ENCODE measurements around the gene TPRA1. TPM values are rescaled to one million over a fixed set of nuclear protein-coding genes. Genes with fewer than 3 reads are reported as not detected.
A peak's percentile ranks its signal among the peaks of the same experiment; 100 is the strongest.
"Not testable (repeated sequence)": the region's sequence is repeated elsewhere in the genome, so short reads cannot be mapped to it uniquely, and the experiment has no call there.

TPRA1 gene
- total RNA-seq, 1 donor from 2014 or later = 15.6 TPM

DNA sequence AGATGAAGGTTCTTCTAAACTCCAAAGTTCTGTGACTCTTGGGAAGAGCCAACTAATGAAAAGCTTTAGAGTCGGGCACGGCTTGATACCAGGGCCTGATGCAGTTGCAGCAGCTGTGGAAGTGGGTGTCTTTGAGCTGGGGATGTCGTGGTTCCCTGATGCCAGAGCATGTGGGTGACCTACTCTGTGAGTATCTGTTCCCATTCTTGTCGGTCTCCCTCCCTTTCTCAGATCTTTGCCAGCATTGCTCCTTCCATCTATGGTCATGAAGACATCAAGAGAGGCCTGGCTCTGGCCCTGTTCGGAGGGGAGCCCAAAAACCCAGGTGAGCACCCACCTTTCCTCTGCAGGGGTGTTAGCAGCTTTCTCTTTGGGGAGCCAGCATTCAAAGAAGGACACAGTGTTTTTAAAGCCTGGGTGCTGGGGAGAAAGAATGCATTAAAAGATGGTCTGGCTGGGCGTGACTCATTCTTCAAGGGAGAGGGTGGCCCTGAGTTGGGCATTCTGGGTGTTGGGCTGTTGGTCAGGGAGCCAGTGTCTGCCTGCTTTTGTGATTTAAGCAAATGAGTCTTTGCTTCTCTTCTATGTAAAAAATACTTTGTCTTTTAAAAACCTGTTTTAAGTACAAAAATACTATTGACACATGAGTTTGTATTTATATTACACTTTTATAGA lies 25.2 kb upstream of the TPRA1 start:
- ATAC-seq = no peak

DNA sequence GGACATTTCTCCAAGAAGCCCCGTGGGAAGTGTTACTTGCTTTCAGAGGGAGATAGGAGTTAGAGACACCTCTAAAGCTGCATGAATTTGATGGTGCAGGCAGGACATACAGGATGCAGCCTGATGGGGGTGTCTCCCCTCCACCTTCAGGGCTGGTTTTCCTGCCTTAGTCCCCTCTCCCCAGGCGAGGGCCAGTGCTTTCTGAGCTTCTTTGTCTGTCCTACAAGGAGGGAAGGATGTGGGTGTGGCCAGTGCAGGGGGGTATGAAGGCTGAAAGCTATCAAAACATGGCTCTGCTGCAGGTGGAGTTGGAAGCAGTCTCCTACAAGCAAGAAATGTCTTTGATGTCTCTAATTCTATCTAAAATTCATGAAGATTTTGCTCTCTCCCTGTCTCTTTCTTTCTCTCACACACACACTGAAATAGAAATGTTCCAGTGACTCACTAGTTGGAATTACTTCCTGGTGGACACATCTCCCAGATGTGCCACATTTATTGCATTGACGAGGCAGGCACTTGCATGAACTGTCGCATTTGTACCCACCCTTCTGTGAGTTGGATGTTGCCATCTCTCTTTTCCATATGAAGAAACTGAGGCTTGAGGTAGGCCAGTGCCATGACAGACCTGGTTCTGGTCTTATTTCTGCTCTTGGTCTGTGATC lies 24.5 kb upstream of the TPRA1 start:
- ATAC-seq = no peak

DNA sequence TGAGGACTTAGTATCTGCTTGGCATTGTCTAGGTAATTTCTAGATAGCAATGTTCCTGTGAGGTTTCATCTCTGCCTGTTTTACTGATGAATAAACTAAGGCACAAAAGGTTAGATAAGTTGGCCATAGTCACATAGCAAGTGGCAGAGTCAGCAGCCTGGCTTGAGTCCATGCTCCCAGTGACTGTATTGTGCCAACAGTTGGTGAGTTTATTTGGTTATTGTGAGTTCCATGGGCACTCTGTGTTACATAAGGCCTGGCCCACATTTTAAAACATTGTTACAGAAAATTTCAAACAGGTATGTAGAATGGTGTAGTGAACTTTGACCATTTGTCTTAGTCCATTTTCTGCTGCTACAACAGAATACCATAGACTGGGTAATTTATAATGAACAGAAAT lies 22.9 kb upstream of the TPRA1 start:
- no peak for ATAC-seq

DNA sequence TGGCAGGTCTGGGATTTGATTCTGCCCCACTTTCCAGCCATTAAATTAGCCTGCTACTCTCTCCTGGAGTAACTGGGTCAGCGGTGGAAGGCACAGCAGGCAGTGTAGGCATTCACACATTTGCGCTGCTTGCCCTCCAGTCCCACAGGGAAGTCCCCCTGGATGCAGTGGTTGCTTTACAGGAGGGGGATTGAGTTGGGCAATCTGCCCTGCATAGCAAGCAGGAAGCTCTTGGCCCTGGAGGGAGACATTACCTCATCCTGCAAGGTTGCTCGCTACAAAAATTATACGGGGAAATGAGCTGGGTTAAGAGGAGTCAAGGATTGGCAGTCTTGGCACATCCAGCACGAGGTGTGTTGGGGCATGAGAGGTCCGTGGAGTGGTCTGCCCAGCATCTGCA lies 22.4 kb upstream of the TPRA1 start:
- ATAC-seq = no peak

DNA sequence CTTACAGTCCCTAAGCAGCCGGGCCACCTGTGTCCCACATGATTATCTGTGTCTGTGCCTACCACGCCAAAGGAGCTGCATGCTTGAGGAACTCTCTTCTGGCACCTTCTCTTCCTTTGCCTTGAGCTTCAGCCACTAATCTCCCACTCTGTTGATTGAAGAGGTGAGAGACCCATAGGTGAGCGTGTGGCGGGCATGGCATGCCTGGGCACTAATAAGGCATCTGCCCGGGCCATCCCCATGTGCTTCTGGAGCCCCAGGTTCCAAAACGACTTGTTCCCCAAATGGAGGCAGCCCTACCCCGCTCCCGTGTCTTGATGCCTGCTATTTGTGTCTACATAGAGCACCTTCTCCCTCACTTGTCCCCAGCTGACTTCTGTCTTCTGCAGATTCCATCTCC lies 20.7 kb upstream of the TPRA1 start:
- ATAC-seq = no peak

DNA sequence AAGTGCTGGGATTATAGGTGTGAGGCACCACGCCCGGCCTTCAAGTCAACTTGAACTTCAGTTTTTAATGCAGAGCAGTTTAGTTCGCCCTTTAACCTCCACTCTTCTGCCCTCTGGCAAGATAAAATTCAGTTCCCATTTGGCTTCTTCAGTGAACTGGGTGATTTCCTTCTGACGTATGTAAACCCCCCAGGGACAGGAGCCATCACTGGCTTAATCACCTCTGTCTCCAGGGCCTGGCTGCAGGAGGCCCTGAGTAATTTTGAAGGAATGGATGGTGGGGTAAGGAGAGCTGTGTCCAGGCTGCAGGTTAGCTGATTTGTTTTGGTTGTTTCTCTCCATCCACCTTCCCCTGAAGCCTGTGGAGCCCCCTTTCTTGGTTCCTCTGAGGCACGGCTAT lies 19.6 kb upstream of the TPRA1 start:
- ATAC-seq = no peak

DNA sequence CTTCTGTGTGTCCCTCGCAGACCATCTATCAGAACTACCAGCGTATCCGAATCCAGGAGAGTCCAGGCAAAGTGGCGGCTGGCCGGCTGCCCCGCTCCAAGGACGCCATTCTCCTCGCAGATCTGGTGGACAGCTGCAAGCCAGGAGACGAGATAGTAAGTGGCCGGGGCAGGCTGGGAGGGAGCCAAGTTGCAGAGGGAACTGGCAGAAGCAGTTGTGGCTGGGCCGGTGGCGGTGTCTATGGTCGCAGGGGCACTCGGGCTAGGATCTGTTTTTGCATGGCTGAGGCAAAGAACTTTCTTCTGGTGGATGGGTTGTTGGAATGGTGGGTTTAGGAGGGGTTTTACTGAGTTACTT lies 17.8 kb upstream of the TPRA1 start:
- no peak for ATAC-seq

DNA sequence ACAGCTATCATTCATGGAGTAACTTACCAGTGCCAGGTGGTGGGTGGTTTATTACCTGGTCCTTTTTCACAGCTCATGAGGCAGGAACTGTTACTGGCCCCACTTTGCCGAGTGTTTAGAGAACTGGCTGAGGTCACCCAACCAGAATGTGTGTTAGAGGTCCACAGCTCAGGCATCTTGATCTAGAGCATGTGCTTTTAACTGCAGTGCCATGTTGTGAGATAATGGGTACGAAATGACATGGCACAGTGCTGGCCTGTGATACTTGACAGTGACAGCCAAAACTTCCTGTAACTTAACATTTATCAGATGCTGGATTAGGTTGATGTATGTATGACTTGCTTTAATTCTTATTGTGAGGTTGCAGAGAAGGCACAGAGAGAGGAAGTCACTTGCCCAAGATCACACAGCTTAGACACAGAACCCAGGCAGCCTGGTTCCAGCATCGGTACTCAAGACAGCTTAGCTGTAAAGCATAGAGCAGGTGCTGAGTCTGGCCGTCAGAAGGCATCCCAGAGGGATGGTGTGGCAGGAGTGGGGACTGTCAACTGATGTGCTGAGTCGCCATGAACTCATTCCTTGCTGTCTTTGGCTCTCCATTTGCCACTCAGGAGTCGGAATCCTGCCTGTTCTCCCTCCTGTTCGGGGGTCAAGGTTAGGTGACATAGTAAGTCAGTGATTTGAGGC lies 17.3 kb upstream of the TPRA1 start:
- no peak for ATAC-seq

DNA sequence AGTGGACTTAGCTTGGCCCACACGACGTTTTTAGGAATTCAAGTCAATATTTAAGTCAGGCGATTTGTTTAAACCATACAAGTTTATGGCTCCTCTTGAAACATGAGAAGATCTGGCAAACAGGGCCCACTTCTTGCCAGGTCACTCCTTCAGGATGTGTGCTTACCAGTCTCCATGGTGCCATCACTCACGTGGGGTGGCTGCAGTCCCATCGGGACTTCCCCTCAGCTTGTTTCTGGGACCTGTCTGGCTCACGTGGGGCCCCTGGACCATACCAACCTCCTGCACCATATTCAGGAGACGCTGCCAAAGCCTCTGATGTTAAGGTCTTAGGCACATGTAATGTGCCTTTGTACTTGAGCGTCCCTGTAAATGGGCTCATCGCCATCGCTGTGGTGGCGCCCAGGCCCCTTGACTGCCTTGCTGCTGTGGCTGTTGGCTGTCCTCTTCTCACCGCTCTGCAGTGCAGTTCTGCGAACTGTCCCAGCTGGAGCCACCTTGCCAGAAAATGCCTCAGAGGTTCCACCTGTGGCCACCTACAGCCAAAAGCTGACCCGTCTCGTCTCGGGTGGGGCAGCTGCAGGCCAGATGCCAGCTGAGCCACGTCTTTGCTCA lies 16.6 kb upstream of the TPRA1 start:
- no peak for ATAC-seq

DNA sequence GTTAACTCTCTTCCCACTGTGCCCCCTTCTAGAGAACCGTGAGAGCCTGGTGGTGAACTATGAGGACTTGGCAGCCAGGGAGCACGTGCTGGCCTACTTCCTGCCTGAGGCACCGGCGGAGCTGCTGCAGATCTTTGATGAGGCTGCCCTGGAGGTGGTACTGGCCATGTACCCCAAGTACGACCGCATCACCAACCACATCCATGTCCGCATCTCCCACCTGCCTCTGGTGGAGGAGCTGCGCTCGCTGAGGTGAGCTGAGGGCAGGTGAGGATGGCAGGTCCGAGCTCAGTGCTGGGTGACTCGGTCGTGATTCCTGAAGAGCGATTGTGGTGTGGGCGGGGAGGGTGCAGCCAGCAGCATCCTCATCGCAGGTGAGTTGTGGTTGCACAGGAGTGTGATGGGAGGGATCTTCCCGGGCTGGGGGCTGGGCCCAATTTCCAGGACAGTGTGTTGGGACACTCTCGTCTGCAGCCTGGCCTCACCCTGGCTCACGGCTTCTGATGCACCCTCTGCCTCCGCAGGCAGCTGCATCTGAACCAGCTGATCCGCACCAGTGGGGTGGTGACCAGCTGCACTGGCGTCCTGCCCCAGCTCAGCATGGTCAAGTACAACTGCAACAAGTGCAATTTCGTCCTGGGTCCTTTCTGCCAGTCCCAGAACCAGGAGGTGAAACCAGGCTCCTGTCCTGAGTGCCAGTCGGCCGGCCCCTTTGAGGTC lies 15.7 kb upstream of the TPRA1 start:
- no peak for ATAC-seq

DNA sequence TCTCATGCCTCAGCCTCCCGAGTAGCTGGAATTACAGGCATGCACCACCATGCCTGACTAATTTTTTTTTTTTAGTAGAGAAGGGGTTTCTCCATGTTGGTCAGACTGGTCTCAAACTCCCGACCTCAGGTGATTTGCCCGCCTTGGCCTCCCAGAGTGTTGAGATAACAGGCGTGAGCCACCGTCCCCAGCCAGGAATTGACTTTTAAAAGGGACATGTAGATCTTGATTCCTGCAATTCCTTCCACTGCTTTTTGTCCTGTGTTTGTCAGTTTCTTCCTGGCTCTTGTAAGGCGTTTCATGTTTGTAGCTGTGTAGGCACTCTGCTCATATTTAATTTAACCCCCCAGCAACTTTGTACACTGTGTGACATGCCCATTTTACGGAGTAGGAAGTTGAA lies 15.0 kb upstream of the TPRA1 start:
- ATAC-seq = not testable (repeated sequence)

DNA sequence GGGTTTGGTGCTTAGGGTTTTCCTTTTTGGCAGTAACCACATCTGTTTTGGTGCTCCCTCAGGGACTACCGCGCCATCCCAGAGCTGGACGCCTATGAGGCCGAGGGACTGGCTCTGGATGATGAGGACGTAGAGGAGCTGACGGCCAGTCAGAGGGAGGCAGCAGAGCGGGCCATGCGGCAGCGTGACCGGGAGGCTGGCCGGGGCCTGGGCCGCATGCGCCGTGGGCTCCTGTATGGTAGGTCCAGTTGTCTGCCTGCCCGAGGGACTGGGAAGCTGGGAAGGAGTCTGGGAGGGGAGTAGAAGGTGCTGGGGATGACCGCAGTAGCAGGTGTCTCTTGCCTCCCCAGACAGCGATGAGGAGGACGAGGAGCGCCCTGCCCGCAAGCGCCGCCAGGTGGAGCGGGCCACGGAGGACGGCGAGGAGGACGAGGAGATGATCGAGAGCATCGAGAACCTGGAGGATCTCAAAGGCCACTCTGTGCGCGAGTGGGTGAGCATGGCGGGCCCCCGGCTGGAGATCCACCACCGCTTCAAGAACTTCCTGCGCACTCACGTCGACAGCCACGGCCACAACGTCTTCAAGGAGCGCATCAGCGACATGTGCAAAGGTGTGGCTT lies 14.1 kb upstream of the TPRA1 start:
- ATAC-seq = no peak

DNA sequence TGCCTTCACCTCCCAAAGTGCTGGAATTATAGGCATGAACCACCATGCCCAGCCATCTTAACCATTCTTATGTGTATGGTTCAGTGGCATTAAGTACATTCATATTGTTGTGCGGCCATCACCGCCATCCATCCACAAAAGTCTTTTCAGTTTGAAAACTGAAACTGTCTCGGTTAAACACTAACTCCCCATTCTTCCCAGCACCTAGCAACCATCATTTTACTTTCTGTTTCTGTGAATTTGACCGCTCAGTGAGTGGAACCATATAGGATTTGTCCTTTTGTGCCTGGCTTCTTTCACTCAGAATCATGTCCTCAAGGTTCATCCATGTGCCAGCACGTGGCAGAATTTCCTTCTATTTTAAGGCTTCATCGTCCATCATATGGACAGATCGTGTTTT lies 13.5 kb upstream of the TPRA1 start:
- no peak for ATAC-seq

DNA sequence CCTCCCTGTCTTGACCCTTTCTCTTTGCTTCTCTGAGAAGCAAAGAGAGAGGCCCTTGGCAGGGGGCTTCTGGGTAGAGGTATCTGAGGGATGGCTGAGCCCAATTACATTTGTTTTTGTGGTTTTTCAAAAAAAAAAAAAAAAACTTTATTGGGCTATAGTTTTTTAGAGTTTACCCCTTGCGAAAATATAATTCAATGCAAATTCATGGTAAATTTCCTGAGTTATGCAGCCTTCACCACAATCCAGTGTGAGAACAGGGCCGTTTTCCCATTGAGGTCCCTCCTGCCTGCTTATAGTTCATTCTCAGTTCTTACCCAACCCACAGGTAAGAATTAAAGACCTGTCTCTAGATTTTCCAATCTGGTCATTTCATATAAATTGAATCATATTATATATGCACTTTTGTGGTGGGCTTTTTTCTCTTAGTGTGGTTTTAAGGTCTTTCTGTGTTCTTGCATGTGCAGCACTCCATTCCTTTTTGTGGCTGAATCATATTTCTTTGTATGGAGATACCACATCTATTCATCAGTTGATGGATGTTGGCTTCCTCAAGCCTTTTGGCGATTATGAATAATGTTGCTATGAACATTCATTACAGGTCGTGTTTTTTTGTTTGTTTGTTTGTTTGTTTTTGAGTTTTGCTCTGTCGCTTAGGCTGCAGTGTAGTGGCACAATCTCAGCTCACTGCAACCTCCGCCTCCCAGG lies 10.4 kb upstream of the TPRA1 start:
- no peak for ATAC-seq

DNA sequence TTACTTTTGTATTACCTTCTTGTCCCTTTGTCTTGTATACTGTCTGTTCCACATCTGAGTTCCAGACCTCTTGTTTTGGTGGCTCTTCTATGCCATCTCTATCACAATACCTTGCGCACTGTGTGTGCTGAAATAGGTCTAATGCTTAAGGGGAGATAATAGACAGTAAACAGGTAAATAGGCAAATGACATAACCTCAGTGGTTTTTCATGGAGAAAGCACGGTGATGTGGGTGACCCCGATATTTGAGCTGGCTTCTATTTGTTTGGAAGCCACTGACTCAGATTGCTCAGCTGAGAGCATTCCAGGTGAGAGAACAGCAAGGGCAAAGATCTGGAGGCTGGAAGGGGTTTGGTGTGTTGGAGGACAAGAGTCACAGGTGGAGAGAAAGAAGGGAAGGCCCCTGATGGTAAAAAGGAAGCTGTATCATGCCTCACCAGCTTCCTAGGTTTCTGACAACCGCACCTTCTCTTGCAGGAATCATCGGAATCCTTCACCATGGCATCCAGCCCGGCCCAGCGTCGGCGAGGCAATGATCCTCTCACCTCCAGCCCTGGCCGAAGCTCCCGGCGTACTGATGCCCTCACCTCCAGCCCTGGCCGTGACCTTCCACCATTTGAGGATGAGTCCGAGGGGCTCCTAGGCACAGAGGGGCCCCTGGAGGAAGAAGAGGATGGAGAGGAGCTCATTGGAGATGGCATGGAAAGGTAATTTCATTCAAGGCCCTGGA lies 8.5 kb upstream of the TPRA1 start:
- no peak for ATAC-seq

DNA sequence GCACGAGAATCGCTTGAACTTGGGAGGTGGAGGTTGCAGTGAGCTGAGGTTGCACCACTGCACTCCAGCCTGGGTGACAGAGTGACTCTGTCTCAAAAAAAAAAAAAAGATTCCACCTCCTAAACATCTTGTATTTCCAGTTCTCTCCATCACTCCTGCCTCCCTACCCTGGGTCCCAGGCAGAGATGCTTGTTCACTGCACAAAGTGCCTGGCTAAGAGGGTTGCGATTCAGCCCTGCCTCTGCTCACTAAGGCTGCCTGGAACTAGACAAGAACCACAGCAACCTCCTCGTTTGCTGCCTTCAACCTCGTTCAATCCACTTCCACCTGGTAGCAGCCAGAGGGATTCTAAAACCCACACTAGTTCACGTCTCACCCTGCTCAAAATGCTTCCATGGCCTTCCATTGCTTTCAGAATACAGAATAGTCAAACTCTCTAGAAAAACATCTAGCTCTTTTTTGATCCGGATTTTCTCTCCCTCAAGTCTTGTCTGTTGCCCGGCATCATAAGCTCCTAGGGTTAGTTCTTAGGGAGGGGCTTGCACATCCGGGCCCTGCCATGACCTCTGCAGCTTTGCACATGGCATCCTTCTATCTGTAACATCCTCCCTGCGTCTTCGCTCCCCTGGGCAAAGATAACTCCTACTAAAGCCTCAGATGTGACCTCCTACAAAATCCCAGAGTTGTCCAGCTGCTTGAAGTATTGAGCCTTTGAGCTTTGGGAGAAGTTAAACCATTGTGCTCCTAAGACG lies 6.7 kb upstream of the TPRA1 start:
- ATAC-seq = no peak

DNA sequence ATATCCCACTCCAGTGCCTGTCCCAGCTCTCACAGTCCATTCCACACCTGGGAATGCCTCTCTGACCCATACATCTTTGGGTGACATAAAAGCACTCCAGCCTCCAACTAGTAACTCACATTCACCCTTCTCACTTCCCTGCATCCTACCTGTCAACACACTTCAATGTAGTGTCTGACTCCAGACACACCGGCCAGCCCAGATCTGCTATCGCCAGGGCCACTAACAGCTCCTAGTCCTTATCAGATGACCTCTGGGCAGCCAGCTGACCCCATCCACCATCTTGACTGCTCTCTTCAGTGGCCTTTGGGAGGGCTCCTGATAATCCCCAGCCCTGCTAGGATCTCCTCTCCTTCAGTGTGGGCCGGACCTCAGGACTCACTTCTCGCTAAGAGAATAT lies 4.8 kb upstream of the TPRA1 start:
- ATAC-seq = no peak

DNA sequence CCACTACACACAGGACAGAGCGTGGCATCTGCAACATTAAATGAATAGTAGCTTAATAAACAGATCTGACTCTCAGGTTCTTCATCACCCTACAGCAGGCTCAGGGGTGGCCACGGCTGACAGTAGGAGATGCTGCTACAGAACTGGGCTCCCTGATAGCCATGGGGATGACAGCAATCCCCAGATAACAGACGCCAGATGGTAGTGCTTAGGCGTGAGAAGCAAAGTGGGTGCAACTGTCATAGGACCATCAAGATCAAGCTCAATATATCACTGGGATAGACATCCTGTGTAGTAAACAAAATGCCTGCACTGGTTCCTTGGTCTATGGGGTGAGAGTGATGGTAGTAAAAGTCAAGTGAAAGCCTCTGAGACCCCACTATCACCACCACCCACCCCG lies 2.6 kb upstream of the TPRA1 start:
- no peak for ATAC-seq

DNA sequence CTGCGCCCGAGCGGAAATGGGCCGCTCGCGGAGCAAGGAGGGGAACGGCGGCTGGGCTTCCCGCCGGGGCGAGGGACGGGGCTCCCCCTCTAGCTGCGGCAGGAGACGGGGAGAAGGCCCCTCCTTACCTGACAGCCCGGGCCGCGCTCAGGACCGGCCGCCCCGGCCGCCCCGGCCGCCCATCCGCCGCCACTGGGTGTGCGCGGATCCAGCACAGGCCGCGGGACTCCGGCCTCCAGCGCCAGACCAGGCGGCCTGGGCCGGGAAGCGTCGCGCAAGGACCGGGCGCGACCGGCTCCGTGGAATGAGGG lies 296 bp downstream of the TPRA1 start:
- peak; percentile 53 for ATAC-seq

DNA sequence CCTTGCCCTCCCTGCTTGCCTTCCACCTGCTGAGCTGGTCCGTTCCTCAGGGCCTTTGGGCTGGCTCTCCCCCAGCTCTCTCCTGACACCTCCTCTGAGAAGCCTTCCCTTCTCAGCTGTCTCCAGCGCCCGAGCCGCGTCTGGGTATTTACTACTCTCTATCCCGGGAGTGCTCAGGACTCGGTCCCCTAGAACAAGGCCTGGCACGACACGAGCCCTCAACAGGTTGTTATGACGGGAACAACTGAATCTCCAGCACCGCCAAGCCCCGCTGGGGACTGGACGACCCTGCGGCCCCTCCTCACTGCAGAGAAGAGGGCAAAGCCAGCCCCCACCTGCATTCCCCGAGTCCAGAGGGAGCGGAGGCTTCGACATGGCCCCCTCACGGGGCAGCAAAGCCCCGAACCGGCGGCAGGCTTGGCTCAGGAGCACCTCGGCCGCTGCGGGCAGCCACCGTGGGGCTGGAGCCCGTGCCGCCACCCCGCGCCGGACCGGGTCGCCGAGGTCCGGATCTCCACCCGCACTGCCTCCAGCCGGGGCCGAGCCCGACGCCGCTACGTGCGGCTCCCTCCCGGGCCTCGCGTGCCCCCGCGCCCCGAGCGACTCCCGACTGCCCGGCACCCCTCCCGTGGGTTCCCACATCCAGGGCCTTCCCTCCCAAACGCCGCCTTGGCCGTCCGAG lies 792 bp downstream of the TPRA1 start:
- ATAC-seq = peak; percentile 7

Data from esophagus mucosa (tissue), 1 donor.